SK-N-SH (cell line): ENCODE results near the gene NEMP2. TPM values are rescaled to one million over a fixed set of nuclear protein-coding genes. Genes with fewer than 3 reads are reported as not detected.

Experiments
- CTCF ChIA-PET: fragments of 300-600, 350-600 bp; formaldehyde crosslinking; extraction: SDS; loops from one replicate; lab custom pipeline; 2021; lab: Yijun Ruan, JAX
- POLR2A ChIA-PET: fragments of 350-600 bp; sonication (Branson Sonifier 250); formaldehyde crosslinking; extraction: SDS; loops from one replicate; lab custom pipeline; 2020; ENCODE audit warnings: antibody characterized with exemption, inconsistent platforms; lab: Yijun Ruan, JAX
- DNase-seq: peaks from one replicate; pipeline ENCODE4 v3.0.0; 2012
- H2AFZ ChIP-seq: fragments of 200-600 bp; sonication (generic); 2 replicates; pipeline ENCODE4 v1.8.1; 2016; ENCODE audit warnings: antibody characterized with exemption, mild to moderate bottlenecking, low read depth
- H3F3A ChIP-seq: fragments of 200-600 bp; sonication (generic); replicated peaks from 2 replicates; pipeline ENCODE3; 2016; ENCODE audit warnings: antibody characterized with exemption, mild to moderate bottlenecking; ENCODE audit not compliant: insufficient read depth
- H3K27ac ChIP-seq, 2 experiments: fragments of 200-500 bp in 1 of 2; fragments of 200-600 bp in 1 of 2; sonication (Bioruptor generic) in 1 of 2; sonication (generic), shearing (Covaris generic) in 1 of 2; 2 replicates each; pipeline versions ENCODE4 v1.5.1 to v1.6.1; 2014 to 2016; ENCODE audit warnings: low read depth in 2 of 2, inconsistent platforms in 1 of 2, low read length in 1 of 2, mild to moderate bottlenecking in 1 of 2, mixed read lengths in 1 of 2
- H3K27me3 ChIP-seq: fragments of 200-600 bp; sonication (generic), shearing (Covaris generic); 2 replicates; pipeline ENCODE4 v1.6.1; 2016; ENCODE audit warnings: mixed run types; ENCODE audit not compliant: insufficient read depth
- H3K36me3 ChIP-seq, 2 experiments: fragments of 200-500 bp in 1 of 2; fragments of 200-600 bp in 1 of 2; sonication (Bioruptor generic) in 1 of 2; sonication (generic) in 1 of 2; replicated peaks in 1 of 2; 2 replicates each; pipeline versions ENCODE3 to v1.5.1; 2014 to 2016; ENCODE audit warnings: low read length in 1 of 2, mild to moderate bottlenecking in 1 of 2; ENCODE audit not compliant: insufficient read depth in 2 of 2, control insufficient read depth in 1 of 2
- H3K4me1 ChIP-seq, 2 experiments: fragments of 200-500 bp in 1 of 2; fragments of 200-600 bp in 1 of 2; sonication (Bioruptor generic) in 1 of 2; sonication (generic), shearing (Covaris generic) in 1 of 2; 2 replicates each; pipeline versions ENCODE4 v1.5.1 to v1.6.1; 2014 to 2016; ENCODE audit warnings: low read depth in 1 of 2, low read length in 1 of 2, mixed run types in 1 of 2; ENCODE audit not compliant: insufficient read depth in 2 of 2, control insufficient read depth in 1 of 2
- H3K4me2 ChIP-seq: fragments of 200-600 bp; sonication (generic), shearing (Covaris generic); 2 replicates; pipeline ENCODE4 v1.6.1; 2017; ENCODE audit warnings: mixed run types
- H3K4me3 ChIP-seq, 2 experiments: fragments of 200-500 bp in 1 of 2; fragments of 200-600 bp in 1 of 2; sonication (Bioruptor generic) in 1 of 2; sonication (generic), shearing (Covaris generic) in 1 of 2; 2 replicates each; pipeline versions ENCODE4 v1.5.1 to v1.8.1; 2014 to 2016; ENCODE audit warnings: low read depth in 2 of 2, inconsistent platforms in 1 of 2, low read length in 1 of 2, mild to moderate bottlenecking in 1 of 2, mixed read lengths in 1 of 2, moderate library complexity in 1 of 2
- H3K79me2 ChIP-seq: fragments of 200-600 bp; sonication (generic); 2 replicates; pipeline ENCODE4 v1.8.1; 2017; ENCODE audit warnings: mild to moderate bottlenecking; ENCODE audit not compliant: insufficient read depth
- H3K9ac ChIP-seq: fragments of 200-600 bp; sonication (generic); 2 replicates; pipeline ENCODE4 v1.6.1; 2017; ENCODE audit warnings: mixed run types
- H3K9me2 ChIP-seq: fragments of 200-600 bp; sonication (generic); 2 replicates; pipeline ENCODE4 v1.6.1; 2017; ENCODE audit warnings: mixed run types
- H3K9me3 ChIP-seq: fragments of 200-600 bp; sonication (generic); 2 replicates; pipeline ENCODE4 v1.6.1; 2017; ENCODE audit warnings: mixed run types, mild to moderate bottlenecking, moderate library complexity
- H4K20me1 ChIP-seq: fragments of 200-600 bp; sonication (generic); 2 replicates; pipeline ENCODE4 v1.6.1; 2017; ENCODE audit warnings: mild to moderate bottlenecking, mixed run types; ENCODE audit not compliant: insufficient read depth
- CHD2 ChIP-seq: fragments of 150-350 bp; IDR thresholded peaks from 2 replicates; pipeline ENCODE4 v1.6.1; 2018; ENCODE audit warnings: low read length; ENCODE audit not compliant: partially characterized antibody
- EP300 ChIP-seq, 2 experiments: IDR thresholded peaks; 2 replicates each; pipeline versions ENCODE4 v1.4.0 to v1.6.1; 2012; ENCODE audit warnings: borderline replicate concordance in 1 of 2, low read depth in 1 of 2, low read length in 1 of 2
- EZH2phosphoT487 ChIP-seq: fragments of 200-600 bp; sonication (generic); IDR thresholded peaks from 2 replicates; pipeline ENCODE4 v1.6.1; 2017; ENCODE audit warnings: low read depth, mixed run types, mild to moderate bottlenecking, antibody characterized with exemption, moderate library complexity, borderline replicate concordance
- FOSL2 ChIP-seq: IDR thresholded peaks from 2 replicates; pipeline ENCODE4 v1.4.0; 2012; ENCODE audit warnings: low read depth, mild to moderate bottlenecking, moderate library complexity, borderline replicate concordance
- GABPA ChIP-seq: IDR thresholded peaks from 2 replicates; pipeline ENCODE4 v1.4.0; 2012; ENCODE audit warnings: low read depth, mild to moderate bottlenecking
- GATA2 ChIP-seq: sonication (generic); formaldehyde crosslinking; IDR thresholded peaks from 2 replicates; pipeline ENCODE4 v1.5.0; 2020; ENCODE audit warnings: mild to moderate bottlenecking, missing genetic modification reagents
- JUND ChIP-seq: IDR thresholded peaks from 2 replicates; pipeline ENCODE4 v1.4.0; 2012
- MEF2A ChIP-seq: IDR thresholded peaks from 2 replicates; pipeline ENCODE4 v1.4.0; 2012; ENCODE audit warnings: low read depth, borderline replicate concordance
- NFIC ChIP-seq: IDR thresholded peaks from 2 replicates; pipeline ENCODE4 v1.4.0; 2012; ENCODE audit warnings: borderline replicate concordance
- PBX3 ChIP-seq: IDR thresholded peaks from 2 replicates; pipeline ENCODE4; 2012
- RAD21 ChIP-seq: IDR thresholded peaks from 2 replicates; pipeline ENCODE4 v1.6.1; 2012; ENCODE audit warnings: mild to moderate bottlenecking, low read length
- REST ChIP-seq: IDR thresholded peaks from 2 replicates; pipeline ENCODE4 v1.6.1; 2012; ENCODE audit warnings: mild to moderate bottlenecking, low read depth, low read length, moderate library complexity
- RFX5 ChIP-seq: IDR thresholded peaks from 2 replicates; pipeline ENCODE4 v1.6.1; 2012; ENCODE audit warnings: mild to moderate bottlenecking, improper control_type of control experiment, low read length
- SIN3A ChIP-seq: IDR thresholded peaks from 2 replicates; pipeline ENCODE4 v1.6.1; 2012; ENCODE audit warnings: low read depth, mild to moderate bottlenecking, low read length, moderate library complexity, borderline replicate concordance
- TEAD4 ChIP-seq: IDR thresholded peaks from 2 replicates; pipeline ENCODE4 v1.4.0; 2012; ENCODE audit warnings: mild to moderate bottlenecking, borderline replicate concordance; ENCODE audit not compliant: insufficient read depth
- YY1 ChIP-seq: IDR thresholded peaks from 2 replicates; pipeline ENCODE4 v1.4.0; 2012; ENCODE audit warnings: low read depth, mild to moderate bottlenecking
- WGBS: methylation state at CpG from one replicate; pipeline ENCODE4 v1.1.6; 2017; ENCODE audit warnings: low lambda C conversion rate; 5-methylcytosine and 5-hydroxymethylcytosine counted together
- polyA plus RNA-seq, 3 experiments: library from polyadenylated mRNA; depleted of rRNA; stranded (reverse); fragments of >200 nt; gene quantifications; 2 replicates each; pipeline ENCODE4 v1.2.3, GENCODE V29; 2012

Gene NEMP2
- polyA plus RNA-seq, 1 of the 3 experiments (the other 2 are of a cell fraction) = 2.0 TPM

GRCh38 chr2:190564838-190565237 is 30.3 kb upstream of the NEMP2 start:
- no peaks in the 10 kb centered on the region for H3K9me2 ChIP-seq
- 0 out of 2 replicates have a peak, but pooled peaks cover 2% of the 10 kb centered on the region for H3K9me3 ChIP-seq
- 45% methylated on average over 2 of the region's 2 CpGs for WGBS
- ChIA-PET CTCF (interaction anchor here (0.5 to 1.5 kb wide), 2 partner anchors 13 to 14 kb away, joined by 3 read pairs; no protein-coding TSS in a partner anchor), POLR2A (no interaction called here)
- no peak overlapping the region for H3K4me2 ChIP-seq
- no peaks in the 10 kb centered on the region for H3F3A ChIP-seq
- H2AFZ ChIP-seq = no peak overlapping the region
- H3K9ac ChIP-seq = no peak overlapping the region
- no peaks in the 10 kb centered on the region for H3K36me3 ChIP-seq
- no peaks in the 10 kb centered on the region for H3K4me1 ChIP-seq
- H3K79me2 ChIP-seq = no peaks in the 10 kb centered on the region
- H3K27ac ChIP-seq = no peak overlapping the region
- no peaks in the 10 kb centered on the region for H3K27me3 ChIP-seq
- no peaks in the 10 kb centered on the region for H4K20me1 ChIP-seq
- H3K4me3 ChIP-seq = no peak overlapping the region
- TF ChIP-seq PBX3 (no peak), REST (no peak), GATA2 (CRISPR knock-in tag) (no peak), EP300 (IDR thresholded peaks at IDR 0.05; ENCODE audit: borderline replicate concordance in 1 of 2, low read depth in 1 of 2, low read length in 1 of 2) (no peak), SIN3A (no peak), GABPA (no peak), RFX5 (no peak), JUND (no peak), EZH2phosphoT487 (no peak), RAD21 (no peak), TEAD4 (no peak), CHD2 (no peak)
- no peak for DNase-seq

GRCh38 chr2:190563646-190564045 is 29.1 kb upstream of the NEMP2 start:
- no peaks in the 10 kb centered on the region for H3K79me2 ChIP-seq

More at GRCh38 chr2:190563646-190564045, 29.1 kb upstream of the NEMP2 start:
- ChIA-PET POLR2A (no interaction called here), CTCF (no interaction called here)
- Histone ChIP-seq H2AFZ (no peak overlapping the region), H3K9ac (no peak overlapping the region), H3F3A (no peaks in the 10 kb centered on the region), H3K4me1 (no peaks in the 10 kb centered on the region), H4K20me1 (no peaks in the 10 kb centered on the region), H3K27me3 (no peaks in the 10 kb centered on the region), H3K4me2 (no peak overlapping the region), H3K27ac (no peak overlapping the region), H3K9me2 (no peaks in the 10 kb centered on the region), H3K36me3 (no peaks in the 10 kb centered on the region)
- no peak for DNase-seq
- 78% methylated on average over 2 of the region's 2 CpGs for WGBS
- TF ChIP-seq EZH2phosphoT487 (no peak), MEF2A (no peak), NFIC (no peak), TEAD4 (no peak), YY1 (no peak), FOSL2 (no peak), RFX5 (no peak), REST (no peak), SIN3A (no peak)
- TF ChIP-seq, all 33 proteins: peak for 0
- Histone ChIP-seq H3K4me3 (no peak overlapping the region), H3K9me3 (0 out of 2 replicates have a peak, but pooled peaks cover 2% of the 10 kb centered on the region)
